ENCODE results near the gene PCDHB16. TPM values are rescaled to one million over a fixed set of nuclear protein-coding genes. Genes with fewer than 3 reads are reported as not detected.

PCDHB16 gene
- under 0.01 and 1.1 TPM in 2 replicates for total RNA-seq

GRCh38 chr5:141182248-141182647, at the start of gene PCDHB16:
PCDHB16 (plus strand) TSS chr5:141182387; CDS start chr5:141182560, 173 bp downstream.

GRCh38 chr5:141135030-141135717, 47.0 kb upstream of the PCDHB16 start, which contains the start of gene PCDHB5:
PCDHB5 (plus strand) TSS chr5:141135206; CDS start chr5:141135435, 229 bp downstream.

GRCh38 chr5:141149812-141150211, 32.4 kb upstream of the PCDHB16 start, which contains the start of gene PCDHB6:
PCDHB6 (plus strand) TSS chr5:141150057; CDS start chr5:141150258, 201 bp downstream.

GRCh38 chr5:141172381-141173204, 9.6 kb upstream of the PCDHB16 start, which contains the start of gene PCDHB7:
PCDHB7 (plus strand) TSS chr5:141172644; CDS start chr5:141172836, 192 bp downstream.

GRCh38 chr5:141177577-141178191, 4.5 kb upstream of the PCDHB16 start, which contains the start of gene PCDHB8:
PCDHB8 (plus strand) TSS chr5:141177790; CDS start chr5:141178035, 245 bp downstream.

GRCh38 chr5:141186897-141187512, 4.8 kb downstream of the PCDHB16 start, which contains the start of gene PCDHB9:
PCDHB9 (plus strand) TSS chr5:141187161; CDS start chr5:141187319, 158 bp downstream.

GRCh38 chr5:141192110-141192725, 10.0 kb downstream of the PCDHB16 start, which contains the start of gene PCDHB10:
PCDHB10 (plus strand) TSS chr5:141192353; CDS start chr5:141192553, 200 bp downstream.

GRCh38 chr5:141199359-141200235, 17.4 kb downstream of the PCDHB16 start, which contains the start of gene PCDHB11:
PCDHB11 (plus strand) TSS chr5:141199627; CDS start chr5:141199775, 148 bp downstream.

GRCh38 chr5:141208478-141208877, 26.3 kb downstream of the PCDHB16 start, which contains the start of gene PCDHB12:
PCDHB12 (plus strand) TSS chr5:141208719; CDS start chr5:141208908, 189 bp downstream.

GRCh38 chr5:141213656-141214339, 31.6 kb downstream of the PCDHB16 start, which contains the start of gene PCDHB13:
PCDHB13 (plus strand) TSS chr5:141213919; CDS start chr5:141214124, 205 bp downstream.

GRCh38 chr5:141223112-141223783, 41.1 kb downstream of the PCDHB16 start, which contains the start of gene PCDHB14:
PCDHB14 (plus strand) TSS chr5:141223343; CDS start chr5:141223506, 163 bp downstream.

Other genes starting within 250 kb of the PCDHB16 start
- gene PCDHAC2, start 215.9 kb upstream of the PCDHB16 start, total RNA-seq = 0.60 and 2.6 TPM in 2 replicates
- not detected in 2 replicates for gene PCDHB1, start 131.0 kb upstream of the PCDHB16 start, total RNA-seq
- gene PCDHB2, start 87.8 kb upstream of the PCDHB16 start, total RNA-seq = 0.09 and 0.93 TPM in 2 replicates
- gene PCDHB3, start 81.9 kb upstream of the PCDHB16 start, total RNA-seq = 0.23 TPM in 1 of 2 replicates, not detected in the other
- gene PCDHB4, start 60.6 kb upstream of the PCDHB16 start, total RNA-seq = 0.35 and 0.94 TPM in 2 replicates
- 0.34 and 2.2 TPM in 2 replicates for gene PCDHB5, start 47.2 kb upstream of the PCDHB16 start, total RNA-seq
- 0.12 TPM in 1 of 2 replicates, not detected in the other for gene PCDHB6, start 32.3 kb upstream of the PCDHB16 start, total RNA-seq
- 0.23 and 0.34 TPM in 2 replicates for gene PCDHB7, start 9.7 kb upstream of the PCDHB16 start, total RNA-seq
- not detected in 2 replicates for gene PCDHB8, start 4.6 kb upstream of the PCDHB16 start, total RNA-seq
- 0.23 and 0.43 TPM in 2 replicates for gene PCDHB9, start 4.8 kb downstream of the PCDHB16 start, total RNA-seq
- gene PCDHB10, start 10.0 kb downstream of the PCDHB16 start, total RNA-seq = 0.12 and 0.17 TPM in 2 replicates
- gene PCDHB11, start 17.2 kb downstream of the PCDHB16 start, total RNA-seq = 0.12 TPM in 1 of 2 replicates, not detected in the other
- under 0.01 and 0.26 TPM in 2 replicates for gene PCDHB12, start 26.3 kb downstream of the PCDHB16 start, total RNA-seq
- 0.35 and 0.43 TPM in 2 replicates for gene PCDHB13, start 31.5 kb downstream of the PCDHB16 start, total RNA-seq
- 0.70 TPM in 1 of 2 replicates, not detected in the other for gene PCDHB14, start 41.0 kb downstream of the PCDHB16 start, total RNA-seq
- gene PCDHB15, start 63.0 kb downstream of the PCDHB16 start, total RNA-seq = under 0.01 and 0.12 TPM in 2 replicates
- not detected in 2 replicates for gene SLC25A2, start 121.7 kb downstream of the PCDHB16 start, total RNA-seq
- 34.3 and 45.5 TPM in 2 replicates for gene TAF7, start 138.4 kb downstream of the PCDHB16 start, total RNA-seq
- gene PCDHGA1, start 148.1 kb downstream of the PCDHB16 start, total RNA-seq = 0.35 and 0.85 TPM in 2 replicates
- 2.2 and 3.5 TPM in 2 replicates for gene PCDHGA2, start 156.4 kb downstream of the PCDHB16 start, total RNA-seq
- gene PCDHGA3, start 161.4 kb downstream of the PCDHB16 start, total RNA-seq = 1.8 and 4.4 TPM in 2 replicates
- gene PCDHGB1, start 167.7 kb downstream of the PCDHB16 start, total RNA-seq = 0.82 and 0.94 TPM in 2 replicates
- gene PCDHGA4, start 172.6 kb downstream of the PCDHB16 start, total RNA-seq = 2.8 and 3.9 TPM in 2 replicates
- gene PCDHGB2, start 177.6 kb downstream of the PCDHB16 start, total RNA-seq = 0.77 and 3.3 TPM in 2 replicates
- gene PCDHGA5, start 181.8 kb downstream of the PCDHB16 start, total RNA-seq = 0.68 and 2.1 TPM in 2 replicates
- gene PCDHGB3, start 187.9 kb downstream of the PCDHB16 start, total RNA-seq = 0.58 and 1.8 TPM in 2 replicates
- 3.7 and 4.3 TPM in 2 replicates for gene PCDHGA6, start 191.5 kb downstream of the PCDHB16 start, total RNA-seq
- 4.4 and 5.1 TPM in 2 replicates for gene PCDHGA7, start 200.4 kb downstream of the PCDHB16 start, total RNA-seq
- 11.6 and 12.8 TPM in 2 replicates for gene PCDHGB4, start 205.3 kb downstream of the PCDHB16 start, total RNA-seq
- 0.70 and 1.4 TPM in 2 replicates for gene PCDHGA8, start 210.2 kb downstream of the PCDHB16 start, total RNA-seq
- gene PCDHGB5, start 215.6 kb downstream of the PCDHB16 start, total RNA-seq = 19.2 and 23.3 TPM in 2 replicates
- gene PCDHGA9, start 220.4 kb downstream of the PCDHB16 start, total RNA-seq = 1.4 and 2.5 TPM in 2 replicates
- 0.93 and 1.4 TPM in 2 replicates for gene PCDHGB6, start 225.6 kb downstream of the PCDHB16 start, total RNA-seq
- gene PCDHGA10, start 230.6 kb downstream of the PCDHB16 start, total RNA-seq = 6.9 and 8.6 TPM in 2 replicates
- 8.3 and 12.5 TPM in 2 replicates for gene PCDHGB7, start 235.3 kb downstream of the PCDHB16 start, total RNA-seq
- 11.7 and 12.9 TPM in 2 replicates for gene PCDHGA11, start 238.7 kb downstream of the PCDHB16 start, total RNA-seq
- gene PCDHGA12, start 248.1 kb downstream of the PCDHB16 start, total RNA-seq = 18.8 and 27.2 TPM in 2 replicates

Data from pericardium fibroblast (primary cell).